ENCODE measurements around the gene EBF4. TPM values are rescaled to one million over a fixed set of nuclear protein-coding genes. Genes with fewer than 3 reads are reported as not detected.
"Not testable (repeated sequence)": the region's sequence is repeated elsewhere in the genome, so short reads cannot be mapped to it uniquely, and the experiment has no call there.

EBF4 gene
- total RNA-seq, 6 experiments from 2014 or later: 0.14 to 0.48 (median 0.46) TPM; not detected in 3

GRCh38 chr20:2663887-2664719, 28.5 kb upstream of the EBF4 start, which contains the start of gene IDH3B:
Gene IDH3B, minus strand, starts transcription at chr20:2664216. Its CDS starts 28 bp downstream, at chr20:2664188.
- Mint-ChIP-seq H3K27me3 (ENCODE audit: insufficient read depth) (peaks cover 12% of the 10 kb centered on the region), H3K4me3 (peak within 1 kb of the TSS; percentile 91), H3K27ac (peak within 1 kb of the TSS; percentile 95), H3K4me1 (ENCODE audit: low read depth) (peaks cover 27% of the 10 kb centered on the region), H3K9me3 (no peaks in the 10 kb centered on the region), H3K36me3 (ENCODE audit: low read depth) (peaks cover 22% of the 10 kb centered on the region)
- peak; percentile 90 for DNase-seq
- TF ChIP-seq CTCF (IDR thresholded peaks at IDR 0.05): no peak

GRCh38 chr20:2671977-2672376, 20.6 kb upstream of the EBF4 start:
- Mint-ChIP-seq H3K9me3 (no peaks in the 10 kb centered on the region), H3K4me3 (no peak overlapping the region), H3K4me1 (ENCODE audit: low read depth) (no peaks in the 10 kb centered on the region), H3K36me3 (ENCODE audit: low read depth) (no peaks in the 10 kb centered on the region), H3K27ac (no peak overlapping the region), H3K27me3 (ENCODE audit: insufficient read depth) (peaks cover 22% of the 10 kb centered on the region)
- no peak for DNase-seq
- TF ChIP-seq CTCF (IDR thresholded peaks at IDR 0.05): peak; percentile 52; the same call in 1 of the 2 replicates

GRCh38 chr20:2672446-2672845, 20.1 kb upstream of the EBF4 start:
- no peak for DNase-seq
- H3K4me3 Mint-ChIP-seq: no peak overlapping the region
- H3K4me1 Mint-ChIP-seq (ENCODE audit: low read depth): no peaks in the 10 kb centered on the region
- no peak overlapping the region for H3K27ac Mint-ChIP-seq
- TF ChIP-seq CTCF (IDR thresholded peaks at IDR 0.05): no peak
- H3K36me3 Mint-ChIP-seq (ENCODE audit: low read depth): no peaks in the 10 kb centered on the region
- H3K27me3 Mint-ChIP-seq (ENCODE audit: insufficient read depth): peaks cover 21% of the 10 kb centered on the region
- no peaks in the 10 kb centered on the region for H3K9me3 Mint-ChIP-seq

- Mint-ChIP-seq H3K27ac (no peak overlapping the region), H3K4me1 (ENCODE audit: low read depth) (no peaks in the 10 kb centered on the region), H3K4me3 (no peak overlapping the region), H3K27me3 (ENCODE audit: insufficient read depth) (peaks cover 28% of the 10 kb centered on the region), H3K9me3 (no peaks in the 10 kb centered on the region), H3K36me3 (ENCODE audit: low read depth) (no peaks in the 10 kb centered on the region)
- TF ChIP-seq CTCF (IDR thresholded peaks at IDR 0.05): no peak
- no peak for DNase-seq
These were observed 19.1 kb upstream of the EBF4 start for GRCh38 chr20:2673453-2673852.

- Mint-ChIP-seq H3K4me1 (ENCODE audit: low read depth) (no peaks in the 10 kb centered on the region), H3K9me3 (no peaks in the 10 kb centered on the region), H3K4me3 (no peak overlapping the region), H3K27ac (no peak overlapping the region), H3K27me3 (ENCODE audit: insufficient read depth) (peaks cover 43% of the 10 kb centered on the region), H3K36me3 (ENCODE audit: low read depth) (no peaks in the 10 kb centered on the region)
- DNase-seq: no peak
- no peak for TF ChIP-seq CTCF (IDR thresholded peaks at IDR 0.05)
These were observed 12.5 kb upstream of the EBF4 start for GRCh38 chr20:2680046-2680445.

DNA sequence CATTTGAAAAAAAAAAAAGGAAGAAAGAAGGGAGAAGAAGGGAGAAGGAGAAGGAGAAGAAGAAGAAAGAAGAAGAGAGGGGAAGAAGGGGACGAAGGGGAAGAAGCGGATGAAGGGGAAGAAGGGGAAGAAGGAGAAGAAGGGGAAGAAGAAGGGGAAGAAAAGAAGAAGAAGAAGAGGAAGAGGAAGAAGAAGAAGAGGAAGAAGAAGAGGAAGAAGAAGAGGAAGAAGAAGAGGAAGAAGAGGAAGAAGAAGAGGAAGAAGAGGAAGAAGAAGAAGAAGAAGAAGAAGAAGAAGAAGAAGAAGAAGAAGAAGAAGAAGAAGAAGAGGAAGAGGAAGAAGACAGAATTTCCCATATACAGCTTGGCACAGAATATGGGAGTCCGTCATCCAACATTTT, 10.5 kb upstream of the EBF4 start:
- not testable (repeated sequence) for DNase-seq; H3K36me3 Mint-ChIP-seq (ENCODE audit: low read depth); H3K4me1 Mint-ChIP-seq (ENCODE audit: low read depth); H3K4me3 Mint-ChIP-seq; H3K27ac Mint-ChIP-seq; H3K9me3 Mint-ChIP-seq
- peaks cover 36% of the 10 kb centered on the region for H3K27me3 Mint-ChIP-seq (ENCODE audit: insufficient read depth)

GRCh38 chr20:2684817-2685216, 7.8 kb upstream of the EBF4 start:
- not testable (repeated sequence) for DNase-seq; H3K4me1 Mint-ChIP-seq (ENCODE audit: low read depth); H3K9me3 Mint-ChIP-seq; H3K27ac Mint-ChIP-seq; H3K36me3 Mint-ChIP-seq (ENCODE audit: low read depth); H3K4me3 Mint-ChIP-seq
- peaks cover 34% of the 10 kb centered on the region for H3K27me3 Mint-ChIP-seq (ENCODE audit: insufficient read depth)
